GM21381 (cell line): Measurements from ENCODE around the gene DUSP3.

Source experiments
- ATAC-seq: cut with Tn5 transposase; IDR thresholded peaks from one replicate; pipeline ENCODE4 v1.9.1; 2021; ENCODE audit warnings: mild to moderate bottlenecking, moderate library complexity; ENCODE audit not compliant: unreplicated experiment

The DUSP3 gene

GRCh38 chr17:43769426-43769825 is 9.4 kb downstream of the DUSP3 start:
- ATAC-seq = no peak

- ATAC-seq = no peak
These were observed 9.8 kb downstream of the DUSP3 start for GRCh38 chr17:43768943-43769342.

- ATAC-seq = no peak
These were observed 10.4 kb downstream of the DUSP3 start for GRCh38 chr17:43768382-43768781.

GRCh38 chr17:43767713-43768059 is 11.1 kb downstream of the DUSP3 start:
- no peak for ATAC-seq

GRCh38 chr17:43767053-43767712 is 11.6 kb downstream of the DUSP3 start:
- ATAC-seq = no peak

GRCh38 chr17:43766413-43767052 is 12.2 kb downstream of the DUSP3 start:
- no peak for ATAC-seq

- no peak for ATAC-seq
These were observed 18.4 kb downstream of the DUSP3 start for GRCh38 chr17:43760254-43760852.

- no peak for ATAC-seq
These were observed 18.9 kb downstream of the DUSP3 start for GRCh38 chr17:43759836-43760235.

GRCh38 chr17:43758497-43759174 is 20.1 kb downstream of the DUSP3 start, which contains the start of gene SOST:
Gene SOST (minus strand): TSS chr17:43758791. CDS start chr17:43758741, 50 bp downstream.
- no peak for ATAC-seq

GRCh38 chr17:43758086-43758485 is 20.7 kb downstream of the DUSP3 start:
- ATAC-seq = no peak

- ATAC-seq = no peak
These were observed 21.6 kb downstream of the DUSP3 start for GRCh38 chr17:43757171-43757660.

- no peak for ATAC-seq
These were observed 22.6 kb downstream of the DUSP3 start for GRCh38 chr17:43756201-43756600.

- ATAC-seq = no peak
These were observed 23.3 kb downstream of the DUSP3 start for GRCh38 chr17:43755389-43755875.

GRCh38 chr17:43754947-43755346 is 23.8 kb downstream of the DUSP3 start:
- no peak for ATAC-seq

- no peak for ATAC-seq
These were observed 25.2 kb downstream of the DUSP3 start for GRCh38 chr17:43753493-43754129.

GRCh38 chr17:43750153-43750552 is 28.6 kb downstream of the DUSP3 start:
- no peak for ATAC-seq

GRCh38 chr17:43745541-43745940 is 33.2 kb downstream of the DUSP3 start:
- no peak for ATAC-seq

- ATAC-seq = no peak
These were observed 37.1 kb downstream of the DUSP3 start for GRCh38 chr17:43741636-43742035.

- ATAC-seq = no peak
These were observed 38.2 kb downstream of the DUSP3 start for GRCh38 chr17:43740541-43740940.

GRCh38 chr17:43737722-43738121 is 41.1 kb downstream of the DUSP3 start:
- no peak for ATAC-seq

- no peak for ATAC-seq
These were observed 42.4 kb downstream of the DUSP3 start for GRCh38 chr17:43736389-43736788.
